Ascending aorta (tissue), 2 donors: ENCODE results near the gene INPP4A. TPM values are rescaled to one million over a fixed set of nuclear protein-coding genes. Genes with fewer than 3 reads are reported as not detected.

Source experiments
- DNase-seq, 2 donors: peaks; one replicate each; pipeline ENCODE4 v3.0.0-alpha.2; 2019; ENCODE audit warnings: low spot score in 2 of 2
- H3K27ac ChIP-seq, 2 donors: fragments of 200-600 bp; sonication (generic); one replicate each; pipeline ENCODE4 v1.5.1; 2016 to 2017; ENCODE audit warnings: mild to moderate bottlenecking in 1 of 2
- H3K27me3 ChIP-seq: fragments of 200-600 bp; sonication (generic); one replicate; pipeline ENCODE4 v1.5.1; 2017
- H3K36me3 ChIP-seq, 2 donors: fragments of 200-600 bp; sonication (generic); one replicate each; pipeline ENCODE4 v1.5.1; 2016
- H3K4me1 ChIP-seq, 2 donors: fragments of 200-600 bp; sonication (generic); one replicate each; pipeline ENCODE4 v1.5.1; 2016 to 2017; ENCODE audit warnings: mild to moderate bottlenecking in 1 of 2
- H3K4me3 ChIP-seq, 2 donors: fragments of 200-600 bp; sonication (generic); one replicate each; pipeline ENCODE4 v1.5.1; 2016 to 2017; ENCODE audit warnings: mild to moderate bottlenecking in 1 of 2
- H3K9me3 ChIP-seq, 2 donors: fragments of 200-600 bp; sonication (generic); one replicate each; pipeline ENCODE4 v1.5.1; 2016
- CTCF ChIP-seq, 3 experiments: fragments of 200-600 bp in 2 of 3; fragments of 450-650 bp in 1 of 3; sonication (generic) in 2 of 3; IDR thresholded peaks; one replicate each; pipeline ENCODE4 v1.5.1; 2016 to 2019; ENCODE audit warnings: antibody characterized with exemption in 3 of 3, mild to moderate bottlenecking in 1 of 3, moderate library complexity in 1 of 3
- intact Hi-C: fragments of 100-400 bp; cut with DNase I; formaldehyde crosslinking; loops from one replicate; pipeline ENCODE4 v1.15.1; 2023
- total RNA-seq: library from RNA; depleted of rRNA; stranded (reverse); fragments of >200 nt; gene quantifications from one replicate; pipeline ENCODE4 v1.1.0, GENCODE V29; 2016

Gene INPP4A
- total RNA-seq, 1 donor from 2014 or later = 52.8 TPM

- Histone ChIP-seq H3K27ac (no peak overlapping the region), H3K4me1 (no peaks in the 10 kb centered on the region), H3K36me3 (peaks cover 12 to 54% of the 10 kb centered on the region in 2 donors), H3K27me3 (no peaks in the 10 kb centered on the region), H3K9me3 (no peaks in the 10 kb centered on the region), H3K4me3 (no peak overlapping the region)
- TF ChIP-seq CTCF (IDR thresholded peaks at IDR 0.05) = no peak
- intact Hi-C loops = no loop called here
- DNase-seq = no peak
Observed at GRCh38 chr2:98583816-98584618, 139.4 kb downstream of the INPP4A start.

DNA sequence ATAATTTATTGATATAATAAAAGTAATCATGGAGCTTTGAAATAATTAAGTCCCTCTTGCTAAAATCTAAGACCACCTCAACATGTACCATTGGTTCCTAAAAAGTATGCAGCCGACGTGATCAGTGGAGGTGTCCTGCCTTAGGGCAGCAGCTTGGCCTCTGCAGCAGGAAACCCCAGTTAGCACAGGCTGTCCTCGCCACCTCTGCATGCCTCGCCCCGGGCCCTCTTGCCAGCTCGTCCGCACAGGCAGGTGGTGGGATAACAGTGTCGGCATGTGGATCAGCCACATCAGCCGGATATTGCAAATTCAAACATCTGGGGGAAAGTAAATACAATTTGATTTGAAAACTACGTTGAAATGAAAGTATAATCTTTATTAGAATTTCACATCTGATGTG is 140.7 kb downstream of the INPP4A start:
- Histone ChIP-seq H3K4me1 (no peaks in the 10 kb centered on the region), H3K27me3 (no peaks in the 10 kb centered on the region), H3K9me3 (no peaks in the 10 kb centered on the region), H3K4me3 (no peak overlapping the region), H3K36me3 (peaks cover 12 to 51% of the 10 kb centered on the region in 2 donors), H3K27ac (no peak overlapping the region)
- intact Hi-C loops = no loop called here
- TF ChIP-seq CTCF (IDR thresholded peaks at IDR 0.05) = no peak
- no peak for DNase-seq

- intact Hi-C loops = no loop called here
- no peak overlapping the region for H3K4me3 ChIP-seq
- H3K27ac ChIP-seq = no peak overlapping the region
- H3K4me1 ChIP-seq = no peaks in the 10 kb centered on the region
- H3K27me3 ChIP-seq = no peaks in the 10 kb centered on the region
- peaks cover 13 to 57% of the 10 kb centered on the region in 2 donors for H3K36me3 ChIP-seq
- no peak for DNase-seq
- TF ChIP-seq CTCF (IDR thresholded peaks at IDR 0.05) = no peak
- H3K9me3 ChIP-seq = no peaks in the 10 kb centered on the region
Observed at GRCh38 chr2:98586551-98587140, 142.0 kb downstream of the INPP4A start.

DNA sequence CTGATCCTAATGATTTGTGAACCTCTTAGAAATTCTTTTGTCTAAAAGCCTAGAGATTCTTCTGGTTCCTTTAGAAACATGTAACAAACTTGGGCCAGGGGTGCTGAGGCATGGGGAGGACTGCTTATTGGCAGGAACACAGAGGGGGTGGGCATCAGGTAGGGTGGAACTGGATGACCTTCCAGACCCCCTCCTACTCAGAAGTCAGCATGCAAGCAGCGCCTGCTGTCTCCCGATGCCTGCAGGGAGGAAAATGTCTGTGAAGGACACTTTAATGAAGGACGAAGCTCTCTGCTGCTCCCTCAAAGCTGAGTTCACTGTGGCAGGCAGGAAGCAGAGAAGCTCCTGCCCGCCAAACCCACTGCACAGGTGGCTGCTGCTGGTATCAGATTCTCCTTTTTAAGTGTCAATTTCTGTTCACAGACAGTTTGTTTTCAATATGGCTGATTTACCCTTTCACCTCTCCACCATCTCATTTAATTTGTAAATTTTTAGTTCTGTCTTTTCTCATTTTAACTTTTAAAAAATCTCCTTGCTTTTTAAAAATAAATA is 144.3 kb downstream of the INPP4A start:
- Histone ChIP-seq H3K27me3 (no peaks in the 10 kb centered on the region), H3K4me1 (no peaks in the 10 kb centered on the region), H3K4me3 (no peak overlapping the region), H3K9me3 (no peaks in the 10 kb centered on the region), H3K27ac (no peak overlapping the region), H3K36me3 (peaks cover 10 to 41% of the 10 kb centered on the region in 2 donors)
- no peak for DNase-seq
- no peak for TF ChIP-seq CTCF (IDR thresholded peaks at IDR 0.05)
- intact Hi-C loops = no loop called here

GRCh38 chr2:98589489-98589888 is 144.8 kb downstream of the INPP4A start:
- intact Hi-C loops = no loop called here
- peaks cover 10 to 35% of the 10 kb centered on the region in 2 donors for H3K36me3 ChIP-seq
- no peaks in the 10 kb centered on the region for H3K4me1 ChIP-seq
- TF ChIP-seq CTCF (IDR thresholded peaks at IDR 0.05) = no peak
- H3K27me3 ChIP-seq = no peaks in the 10 kb centered on the region
- H3K9me3 ChIP-seq = no peaks in the 10 kb centered on the region
- no peak overlapping the region for H3K27ac ChIP-seq
- H3K4me3 ChIP-seq = no peak overlapping the region
- no peak for DNase-seq
